Measurements from ENCODE around the gene MEIOB. TPM values are rescaled to one million over a fixed set of nuclear protein-coding genes. Genes with fewer than 3 reads are reported as not detected.
A peak's percentile ranks its signal among the peaks of the same experiment; 100 is the strongest.

MEIOB gene
- total RNA-seq, 1 donor from 2014 or later: not detected

DNA sequence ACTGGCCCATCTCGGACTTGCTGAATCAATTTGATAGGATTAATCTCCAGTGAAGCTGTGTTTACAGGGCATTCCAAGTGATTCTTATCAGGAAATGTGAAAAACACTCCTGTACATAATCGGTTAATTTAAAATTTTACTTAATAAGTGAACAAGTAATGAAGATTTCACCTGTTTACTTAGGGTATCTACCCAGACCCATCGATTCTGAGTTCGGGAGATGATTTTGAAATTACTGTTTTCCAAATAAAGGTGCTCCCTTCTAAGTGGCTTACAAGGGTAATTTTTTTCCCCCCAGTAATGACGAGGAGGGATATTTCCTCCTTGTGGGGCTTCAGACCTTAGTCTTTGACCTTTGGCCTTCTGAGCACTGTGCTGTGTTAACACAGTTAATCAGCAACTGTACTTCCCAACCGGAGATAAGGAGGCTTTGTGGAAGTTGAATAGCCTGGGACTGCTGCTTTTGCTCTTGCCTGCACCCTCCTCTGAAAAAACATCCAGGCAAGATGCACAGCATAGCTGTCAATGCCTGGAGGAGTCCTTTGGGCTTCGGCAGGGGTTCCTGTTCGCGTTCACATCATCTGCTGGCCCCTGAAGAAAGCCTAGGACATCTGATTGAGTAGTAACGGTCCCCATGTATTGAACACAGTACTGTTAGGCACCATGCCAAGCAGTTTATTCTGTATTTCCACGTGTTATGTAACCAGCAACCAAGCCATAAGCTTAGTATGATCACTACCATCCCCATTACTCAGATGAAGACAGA lies 43.1 kb downstream of the MEIOB start:
- Mint-ChIP-seq H3K4me3 (peak overlapping the region; percentile 92), H3K27ac (peak overlapping the region; percentile 43), H3K27me3 (ENCODE audit: low read depth) (no peaks in the 10 kb centered on the region), H3K9me3 (no peaks in the 10 kb centered on the region), H3K36me3 (peaks cover 4% of the 10 kb centered on the region), H3K4me1 (peaks cover 28% of the 10 kb centered on the region)
- no peak for DNase-seq (ENCODE audit: low spot score in 2 of 2, unreplicated experiment in 2 of 2)
- TF ChIP-seq, protein P1, sequence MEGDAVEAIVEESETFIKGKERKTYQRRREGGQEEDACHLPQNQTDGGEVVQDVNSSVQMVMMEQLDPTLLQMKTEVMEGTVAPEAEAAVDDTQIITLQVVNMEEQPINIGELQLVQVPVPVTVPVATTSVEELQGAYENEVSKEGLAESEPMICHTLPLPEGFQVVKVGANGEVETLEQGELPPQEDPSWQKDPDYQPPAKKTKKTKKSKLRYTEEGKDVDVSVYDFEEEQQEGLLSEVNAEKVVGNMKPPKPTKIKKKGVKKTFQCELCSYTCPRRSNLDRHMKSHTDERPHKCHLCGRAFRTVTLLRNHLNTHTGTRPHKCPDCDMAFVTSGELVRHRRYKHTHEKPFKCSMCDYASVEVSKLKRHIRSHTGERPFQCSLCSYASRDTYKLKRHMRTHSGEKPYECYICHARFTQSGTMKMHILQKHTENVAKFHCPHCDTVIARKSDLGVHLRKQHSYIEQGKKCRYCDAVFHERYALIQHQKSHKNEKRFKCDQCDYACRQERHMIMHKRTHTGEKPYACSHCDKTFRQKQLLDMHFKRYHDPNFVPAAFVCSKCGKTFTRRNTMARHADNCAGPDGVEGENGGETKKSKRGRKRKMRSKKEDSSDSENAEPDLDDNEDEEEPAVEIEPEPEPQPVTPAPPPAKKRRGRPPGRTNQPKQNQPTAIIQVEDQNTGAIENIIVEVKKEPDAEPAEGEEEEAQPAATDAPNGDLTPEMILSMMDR (IDR thresholded peaks at IDR 0.05; ENCODE audit: unreplicated experiment): no peak

DNA sequence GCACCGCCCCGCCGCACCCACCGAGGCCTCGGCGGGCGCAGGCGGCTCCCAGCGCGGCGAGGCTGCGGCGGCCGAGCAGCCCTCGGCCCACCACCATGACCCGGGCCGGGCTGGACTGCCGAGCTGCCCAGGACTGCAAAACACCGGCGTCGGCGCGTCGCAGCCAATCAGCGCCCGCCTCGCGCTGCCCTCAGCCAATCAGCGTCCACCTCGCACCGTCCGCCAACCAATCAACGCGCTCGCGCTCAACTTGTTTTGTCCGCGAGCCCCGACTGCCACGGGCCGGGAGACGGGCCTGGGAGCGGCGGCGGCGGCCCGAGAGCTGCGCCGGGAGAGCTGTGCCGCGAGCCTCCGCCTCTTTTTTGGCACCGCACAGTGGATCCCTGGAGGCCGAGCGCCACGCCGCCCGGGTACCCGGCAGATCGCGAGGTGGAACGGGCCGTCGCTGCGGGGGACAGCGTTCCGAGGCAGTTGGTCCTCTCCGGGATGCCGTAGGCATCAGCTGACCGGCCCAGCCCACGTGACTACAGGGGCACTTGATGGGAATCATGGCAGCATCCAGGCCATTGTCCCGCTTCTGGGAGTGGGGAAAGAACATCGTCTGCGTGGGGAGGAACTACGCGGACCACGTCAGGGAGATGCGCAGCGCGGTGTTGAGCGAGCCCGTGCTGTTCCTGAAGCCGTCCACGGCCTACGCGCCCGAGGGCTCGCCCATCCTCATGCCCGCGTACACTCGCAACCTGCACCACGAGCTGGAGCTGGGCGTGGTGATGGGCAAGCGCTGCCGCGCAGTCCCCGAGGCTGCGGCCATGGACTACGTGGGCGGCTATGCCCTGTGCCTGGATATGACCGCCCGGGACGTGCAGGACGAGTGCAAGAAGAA lies 45.0 kb downstream of the MEIOB start, which contains the start of the genes FAHD1 and HAGH:
TSS of gene FAHD1 (plus strand) at position 516 of the 883 bp plus-strand sequence. CDS start at position 549, 33 bp downstream.
TSS of gene HAGH (minus strand) at position 135 of the 883 bp plus-strand sequence. CDS start at position 97, 38 bp downstream.
- no peaks in the 10 kb centered on the region for H3K27me3 Mint-ChIP-seq (ENCODE audit: low read depth)
- H3K9me3 Mint-ChIP-seq: no peaks in the 10 kb centered on the region
- H3K36me3 Mint-ChIP-seq: peaks cover 2% of the 10 kb centered on the region
- H3K27ac Mint-ChIP-seq: peak within 1 kb of the TSS; percentile 92
- peaks cover 27% of the 10 kb centered on the region for H3K4me1 Mint-ChIP-seq
- DNase-seq (ENCODE audit: low spot score in 2 of 2, unreplicated experiment in 2 of 2): peak; percentile 85 to 96
- TF ChIP-seq, protein P1 (IDR thresholded peaks at IDR 0.05; ENCODE audit: unreplicated experiment): no peak
- peak within 1 kb of the TSS; percentile 92 for H3K4me3 Mint-ChIP-seq

DNA sequence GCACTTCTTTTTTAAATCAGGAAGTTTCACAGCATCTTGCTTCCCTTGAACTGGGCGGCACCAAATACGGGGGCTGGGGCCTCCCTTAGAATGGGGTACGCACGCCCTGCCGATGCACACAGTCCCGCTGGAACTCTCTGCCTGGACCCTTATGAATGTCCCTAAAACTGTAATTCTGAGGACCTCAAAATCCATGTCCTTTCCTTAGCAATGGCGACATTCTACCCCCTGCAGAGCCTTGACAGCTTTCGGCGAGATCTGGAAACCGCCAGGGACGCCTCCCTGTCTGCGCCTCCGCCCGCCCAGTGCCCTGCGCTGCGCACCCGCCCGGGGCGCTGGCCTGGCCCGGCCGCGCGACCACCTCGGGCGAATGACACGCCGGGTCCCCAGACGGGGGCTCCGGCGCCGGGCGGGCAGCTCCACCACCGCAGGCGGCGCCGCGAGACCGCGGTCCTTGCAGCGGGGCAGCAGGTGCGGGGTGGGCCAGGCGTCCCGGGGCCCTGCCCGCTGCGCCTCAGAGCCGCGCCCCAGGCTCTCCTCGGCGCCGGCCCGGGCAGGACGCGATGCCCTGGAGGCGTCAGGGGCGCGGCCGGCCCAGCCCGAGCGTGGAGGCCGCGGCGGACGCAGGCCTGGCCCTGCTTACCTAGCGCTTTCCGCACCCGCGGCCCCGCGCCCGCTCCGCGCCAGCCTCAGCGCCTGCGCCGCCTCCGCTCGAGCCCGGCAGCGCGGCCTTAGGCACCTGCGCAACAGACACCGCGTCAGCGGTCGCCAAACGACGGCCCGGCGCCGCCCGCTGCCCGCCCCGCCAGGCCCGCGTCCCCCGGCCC lies 45.9 kb downstream of the MEIOB start:
- peak overlapping the region; percentile 16 for H3K27ac Mint-ChIP-seq
- peak overlapping the region; percentile 65 for H3K4me3 Mint-ChIP-seq
- peak in 1 of 2 experiments; percentile 57 for DNase-seq (ENCODE audit: low spot score in 2 of 2, unreplicated experiment in 2 of 2)
- TF ChIP-seq, protein P1 (IDR thresholded peaks at IDR 0.05; ENCODE audit: unreplicated experiment): no peak
- peaks cover 2% of the 10 kb centered on the region for H3K36me3 Mint-ChIP-seq
- peaks cover 27% of the 10 kb centered on the region for H3K4me1 Mint-ChIP-seq
- H3K27me3 Mint-ChIP-seq (ENCODE audit: low read depth): no peaks in the 10 kb centered on the region
- no peaks in the 10 kb centered on the region for H3K9me3 Mint-ChIP-seq

DNA sequence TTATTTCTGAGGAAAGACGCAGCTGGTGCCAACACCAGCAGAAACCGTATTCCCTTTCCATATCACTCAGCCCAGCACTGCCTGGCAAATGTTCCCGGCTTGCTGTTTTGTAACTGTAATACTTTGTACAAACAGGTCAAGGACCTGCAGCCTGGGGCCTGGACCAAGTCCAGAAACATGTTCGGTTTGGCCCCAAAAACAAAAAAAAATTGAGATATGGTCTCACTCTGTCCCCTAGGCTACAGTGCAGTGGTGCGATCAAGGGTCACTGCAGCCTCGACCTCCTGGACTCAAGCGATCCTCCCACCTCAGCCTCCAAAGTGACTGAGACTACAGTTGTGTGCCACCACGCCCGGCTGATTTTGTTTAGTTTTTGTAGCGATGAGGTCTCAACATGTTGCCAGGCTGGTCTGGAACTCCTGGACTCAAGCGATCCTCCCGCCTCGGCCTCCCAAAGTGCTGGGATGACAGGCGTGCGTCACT lies 46.5 kb downstream of the MEIOB start:
- Mint-ChIP-seq H3K4me1 (peaks cover 27% of the 10 kb centered on the region), H3K27ac (no peak overlapping the region), H3K4me3 (peak overlapping the region; percentile 65), H3K27me3 (ENCODE audit: low read depth) (no peaks in the 10 kb centered on the region), H3K36me3 (peaks cover 2% of the 10 kb centered on the region), H3K9me3 (no peaks in the 10 kb centered on the region)
- TF ChIP-seq, protein P1 (IDR thresholded peaks at IDR 0.05; ENCODE audit: unreplicated experiment): no peak
- DNase-seq (ENCODE audit: low spot score in 2 of 2, unreplicated experiment in 2 of 2): no peak

DNA sequence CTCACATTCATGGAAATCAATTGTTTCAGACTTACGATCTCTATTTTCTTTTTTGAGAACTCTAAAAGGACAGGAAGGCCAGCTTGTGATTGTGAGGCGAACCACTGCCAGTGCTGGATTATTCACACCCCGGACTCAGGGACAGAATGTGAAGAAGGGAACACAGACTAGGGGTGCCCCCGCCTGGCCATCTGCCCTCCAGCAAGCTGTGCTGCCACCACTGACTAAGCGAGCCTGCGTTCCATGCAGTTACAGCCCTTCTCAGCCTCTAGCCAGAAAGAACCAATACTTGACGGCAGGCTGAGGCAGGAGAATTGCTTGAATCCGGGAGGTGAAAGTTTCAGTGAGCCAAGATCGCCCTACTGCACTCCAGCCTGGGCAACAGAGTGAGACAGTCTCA lies 48.1 kb downstream of the MEIOB start:
- H3K9me3 Mint-ChIP-seq: no peaks in the 10 kb centered on the region
- no peak overlapping the region for H3K27ac Mint-ChIP-seq
- H3K4me1 Mint-ChIP-seq: peaks cover 17% of the 10 kb centered on the region
- no peak for DNase-seq (ENCODE audit: low spot score in 2 of 2, unreplicated experiment in 2 of 2)
- H3K27me3 Mint-ChIP-seq (ENCODE audit: low read depth): no peaks in the 10 kb centered on the region
- no peak overlapping the region for H3K4me3 Mint-ChIP-seq
- TF ChIP-seq, protein P1 (IDR thresholded peaks at IDR 0.05; ENCODE audit: unreplicated experiment): no peak
- H3K36me3 Mint-ChIP-seq: no peaks in the 10 kb centered on the region

Data from mesothelial cell of epicardium (in vitro differentiated cells).